ENCODE measurements around the gene RELB.

Gene RELB

DNA sequence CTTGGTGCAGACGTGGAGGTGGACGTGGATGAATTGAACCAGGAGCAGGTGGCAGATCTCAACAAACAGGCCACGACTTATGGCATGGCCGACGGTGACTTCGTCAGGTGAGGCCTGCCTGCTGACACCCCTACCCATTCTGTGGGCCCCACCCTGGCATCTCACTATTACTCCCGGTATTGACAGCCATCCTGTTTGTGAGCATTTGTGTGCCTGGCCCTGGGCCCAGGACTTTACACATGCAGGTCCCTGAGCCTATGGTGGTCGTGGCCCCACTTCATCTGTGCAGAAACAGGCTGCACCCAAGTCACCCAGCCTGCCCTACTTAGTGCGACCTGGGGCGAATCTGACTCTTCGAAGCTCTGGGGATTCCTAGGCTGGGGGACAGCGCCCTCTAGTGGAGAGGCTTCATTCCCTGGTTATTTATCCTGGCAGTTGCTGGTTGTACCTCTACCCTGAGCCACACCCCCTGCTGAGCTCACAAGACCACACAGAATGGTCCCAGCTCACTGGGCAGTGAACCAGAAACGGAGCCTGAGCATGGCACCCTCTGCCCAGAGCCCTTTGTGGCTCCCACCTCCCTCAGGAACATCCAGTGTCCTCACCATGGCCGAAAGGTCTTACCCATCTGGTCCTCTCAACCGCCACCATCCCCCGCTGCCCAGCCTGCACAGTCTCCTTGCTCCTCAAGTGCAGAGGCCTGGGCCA, 58.1 kb downstream of the RELB start:
- peak; percentile 79 for DNase-seq (ENCODE audit: low spot score)

DNA sequence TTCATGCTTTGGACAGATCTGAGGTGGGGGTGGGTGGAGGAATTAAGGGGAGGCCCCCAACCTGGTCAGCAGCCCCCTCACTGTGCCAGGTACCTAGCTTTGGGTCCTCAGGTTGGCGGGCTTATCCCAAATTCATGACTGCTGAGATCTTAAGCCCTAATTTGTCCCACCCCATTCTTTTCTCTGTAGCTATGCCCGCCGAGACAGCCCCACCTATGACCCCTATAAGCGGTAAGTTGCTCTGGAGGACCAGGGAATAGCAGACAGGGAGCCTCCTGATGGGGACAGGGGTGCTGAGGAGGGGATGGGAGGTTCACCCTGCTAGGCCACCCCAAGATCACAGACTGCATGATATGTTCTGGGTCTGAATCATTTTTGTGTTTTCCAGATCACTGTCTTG, 60.7 kb downstream of the RELB start:
- DNase-seq (ENCODE audit: low spot score), result no peak

DNA sequence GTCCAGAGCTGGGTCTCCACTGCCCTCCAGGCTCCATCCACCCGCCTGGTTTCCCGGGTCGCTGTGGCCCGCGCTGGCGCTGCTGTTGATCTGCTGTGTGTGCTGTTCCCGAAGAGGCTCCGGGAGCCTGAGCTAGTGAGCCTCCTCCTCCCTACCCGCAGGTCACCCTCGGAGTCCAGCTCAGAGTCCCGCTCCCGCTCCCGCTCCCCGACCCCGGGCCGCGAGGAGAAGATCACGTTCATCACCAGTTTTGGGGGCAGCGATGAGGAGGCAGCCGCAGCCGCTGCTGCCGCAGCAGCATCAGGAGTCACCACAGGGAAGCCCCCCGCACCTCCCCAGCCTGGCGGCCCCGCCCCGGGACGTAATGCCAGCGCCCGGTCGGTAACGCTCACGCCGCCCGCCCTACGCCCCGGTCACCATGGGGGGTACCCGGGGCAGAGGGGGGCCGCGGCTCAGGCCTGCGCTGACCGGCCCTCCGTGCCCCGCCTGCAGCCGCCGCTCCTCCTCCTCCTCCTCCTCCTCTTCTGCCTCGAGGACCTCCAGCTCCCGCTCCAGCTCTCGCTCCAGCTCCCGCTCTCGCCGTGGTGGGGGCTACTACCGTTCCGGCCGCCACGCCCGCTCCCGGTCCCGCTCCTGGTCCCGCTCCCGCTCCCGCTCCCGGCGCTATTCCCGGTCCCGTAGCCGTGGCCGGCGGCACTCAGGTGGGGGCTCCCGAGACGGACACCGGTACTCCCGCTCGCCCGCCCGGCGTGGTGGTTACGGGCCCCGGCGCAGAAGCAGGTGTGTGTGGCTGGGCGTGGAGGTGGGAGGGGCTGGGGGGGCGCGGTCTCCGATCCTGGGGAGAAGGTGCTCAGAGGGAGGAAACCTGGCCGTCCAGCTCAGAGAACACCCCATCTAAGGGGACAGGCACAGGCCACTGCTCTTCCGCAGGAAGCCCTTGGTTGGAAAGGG, 62.9 kb downstream of the RELB start:
- no peak for DNase-seq (ENCODE audit: low spot score)

DNA sequence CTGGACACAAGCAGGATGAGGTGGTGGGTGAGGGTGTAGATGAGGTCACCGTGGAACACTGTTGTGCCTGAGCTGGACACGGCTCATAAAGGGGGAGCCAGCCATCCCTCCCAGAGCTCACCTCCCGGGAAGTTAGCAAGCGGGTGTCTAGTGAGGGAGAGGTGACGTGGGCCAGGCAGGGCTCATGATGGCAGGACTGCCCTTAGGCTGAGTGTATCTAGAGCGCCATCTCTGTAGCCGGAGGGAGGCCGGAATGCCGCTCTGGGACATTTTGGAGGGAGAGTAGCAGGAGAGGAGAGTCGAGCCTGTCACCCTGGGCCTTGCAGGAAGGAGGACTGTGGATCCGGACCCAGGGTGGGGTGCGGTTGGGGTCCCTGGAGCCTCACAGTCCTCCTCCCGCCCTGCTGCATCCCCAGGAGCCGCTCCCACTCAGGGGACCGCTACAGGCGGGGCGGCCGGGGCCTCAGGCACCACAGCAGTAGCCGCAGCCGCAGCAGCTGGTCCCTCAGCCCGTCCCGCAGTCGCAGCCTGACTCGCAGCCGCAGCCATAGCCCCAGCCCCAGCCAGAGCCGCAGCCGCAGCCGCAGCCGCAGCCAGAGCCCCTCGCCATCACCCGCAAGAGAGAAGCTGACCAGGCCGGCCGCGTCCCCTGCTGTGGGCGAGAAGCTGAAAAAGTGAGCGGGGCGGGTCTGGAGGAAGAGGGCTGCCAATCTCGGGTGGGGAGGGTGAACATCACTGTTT, 65.8 kb downstream of the RELB start:
- no peak for DNase-seq (ENCODE audit: low spot score)

DNA sequence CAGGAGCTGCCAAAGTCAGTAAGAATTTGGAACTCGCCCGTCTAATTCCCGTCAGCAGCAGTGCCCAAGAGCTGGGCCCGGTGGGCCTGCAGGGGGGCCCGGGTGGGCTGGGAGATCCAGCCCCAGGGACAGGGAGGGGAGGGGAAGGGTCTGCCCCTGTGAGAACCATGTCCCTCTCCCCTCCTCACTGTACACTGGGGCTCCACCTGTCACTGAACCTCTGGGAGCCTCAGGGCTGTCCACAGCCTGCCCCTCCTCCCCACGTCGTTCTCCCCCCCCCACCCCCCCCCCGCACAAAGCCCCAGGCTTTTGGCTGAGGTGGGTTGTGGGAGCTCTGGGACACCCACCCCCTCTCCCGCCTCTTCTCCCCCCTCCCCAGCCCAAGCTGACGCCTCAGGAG, 66.8 kb downstream of the RELB start:
- no peak for DNase-seq (ENCODE audit: low spot score)

DNA sequence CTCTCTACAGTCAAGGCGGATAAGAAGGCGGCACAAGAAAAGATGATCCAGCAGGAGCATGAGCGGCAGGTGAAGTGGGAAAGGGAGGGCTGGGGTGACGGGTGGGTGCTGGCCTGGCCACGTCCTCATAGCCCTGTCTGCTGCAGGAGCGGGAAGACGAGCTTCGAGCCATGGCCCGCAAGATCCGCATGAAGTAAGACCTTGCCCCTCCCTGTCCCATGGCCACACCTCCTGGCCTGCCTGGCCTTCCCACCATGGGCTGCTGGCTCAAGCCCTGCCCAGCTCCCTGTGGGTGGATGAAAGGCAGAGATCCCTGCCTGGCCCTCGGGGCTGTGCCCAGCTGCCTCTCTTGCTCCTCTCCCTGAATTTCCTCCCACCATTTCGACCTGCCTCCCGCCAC, 67.8 kb downstream of the RELB start:
- no peak for DNase-seq (ENCODE audit: low spot score)

DNA sequence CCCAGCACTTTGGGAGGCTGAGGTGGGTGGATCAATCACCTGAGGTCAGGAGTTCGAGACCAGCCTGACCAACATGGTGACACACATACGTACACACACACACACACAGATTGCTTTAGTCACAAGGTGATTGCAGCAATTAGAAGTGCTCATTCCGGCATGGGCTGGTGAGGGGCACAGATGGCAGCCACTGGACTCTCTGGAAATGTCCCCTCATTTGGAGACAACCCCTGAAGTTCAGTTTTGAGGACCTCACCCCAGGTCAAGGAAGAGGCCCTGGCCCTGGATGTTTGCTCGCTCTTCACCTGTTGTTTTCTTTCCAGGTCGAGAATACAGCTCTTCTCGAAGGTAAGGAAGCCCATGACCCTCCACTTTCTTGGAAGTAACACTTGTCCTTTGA, 69.0 kb downstream of the RELB start:
- DNase-seq (ENCODE audit: low spot score), result no peak

DNA sequence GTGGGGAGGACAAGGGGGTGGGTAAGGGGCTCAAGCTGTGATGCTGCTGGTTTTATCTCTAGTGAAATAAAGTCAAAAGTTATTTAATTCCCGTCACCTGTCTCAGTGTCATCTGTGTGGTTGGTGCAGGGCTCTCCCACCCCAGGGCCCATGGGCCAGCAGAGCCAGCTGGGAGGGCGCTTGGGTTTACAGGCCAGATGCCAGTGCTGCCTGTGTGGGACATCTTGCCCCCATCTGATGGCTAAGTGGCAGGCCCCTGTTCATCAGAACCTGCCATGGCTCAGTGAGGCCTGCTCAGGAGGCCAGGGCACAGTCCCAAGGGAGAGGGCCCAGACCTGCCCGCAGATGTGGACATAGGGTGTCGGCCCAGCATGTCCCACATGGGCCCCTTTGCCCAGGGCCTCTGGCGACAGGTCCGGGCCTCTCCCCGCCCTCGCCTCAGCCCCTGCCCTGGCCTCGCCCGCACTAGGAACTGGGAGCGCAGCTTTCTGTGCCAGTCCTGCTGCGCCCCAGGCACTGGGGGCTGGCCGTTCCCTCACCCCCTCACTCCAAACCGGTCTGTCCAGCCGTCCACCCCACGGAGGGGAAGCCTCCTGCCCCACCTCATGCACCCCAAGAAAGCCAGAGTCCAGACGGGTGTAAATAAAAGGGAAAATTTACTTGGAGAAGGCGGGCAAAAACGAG, 69.7 kb downstream of the RELB start:
- no peak for DNase-seq (ENCODE audit: low spot score)

DNA sequence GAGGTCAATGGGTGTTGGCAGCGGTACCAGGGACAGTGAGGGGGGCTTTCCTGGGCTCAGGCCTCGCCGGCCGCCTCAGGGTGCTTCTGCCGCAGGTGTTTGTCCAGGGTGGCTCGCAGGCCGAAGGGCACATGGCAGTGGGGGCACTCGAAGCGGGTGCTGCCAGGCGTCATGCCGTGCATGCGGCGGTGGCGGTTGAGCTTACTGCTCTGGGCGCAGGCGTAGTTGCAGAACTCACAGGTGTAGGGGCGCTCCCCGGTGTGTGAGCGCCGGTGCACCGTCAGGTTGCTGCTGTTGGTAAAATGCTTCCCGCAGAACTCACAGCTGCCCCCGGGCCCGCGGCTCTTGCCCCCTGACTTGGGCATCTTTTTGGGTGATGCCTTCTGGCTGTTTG, 70.3 kb downstream of the RELB start:
- DNase-seq (ENCODE audit: low spot score), result no peak

DNA sequence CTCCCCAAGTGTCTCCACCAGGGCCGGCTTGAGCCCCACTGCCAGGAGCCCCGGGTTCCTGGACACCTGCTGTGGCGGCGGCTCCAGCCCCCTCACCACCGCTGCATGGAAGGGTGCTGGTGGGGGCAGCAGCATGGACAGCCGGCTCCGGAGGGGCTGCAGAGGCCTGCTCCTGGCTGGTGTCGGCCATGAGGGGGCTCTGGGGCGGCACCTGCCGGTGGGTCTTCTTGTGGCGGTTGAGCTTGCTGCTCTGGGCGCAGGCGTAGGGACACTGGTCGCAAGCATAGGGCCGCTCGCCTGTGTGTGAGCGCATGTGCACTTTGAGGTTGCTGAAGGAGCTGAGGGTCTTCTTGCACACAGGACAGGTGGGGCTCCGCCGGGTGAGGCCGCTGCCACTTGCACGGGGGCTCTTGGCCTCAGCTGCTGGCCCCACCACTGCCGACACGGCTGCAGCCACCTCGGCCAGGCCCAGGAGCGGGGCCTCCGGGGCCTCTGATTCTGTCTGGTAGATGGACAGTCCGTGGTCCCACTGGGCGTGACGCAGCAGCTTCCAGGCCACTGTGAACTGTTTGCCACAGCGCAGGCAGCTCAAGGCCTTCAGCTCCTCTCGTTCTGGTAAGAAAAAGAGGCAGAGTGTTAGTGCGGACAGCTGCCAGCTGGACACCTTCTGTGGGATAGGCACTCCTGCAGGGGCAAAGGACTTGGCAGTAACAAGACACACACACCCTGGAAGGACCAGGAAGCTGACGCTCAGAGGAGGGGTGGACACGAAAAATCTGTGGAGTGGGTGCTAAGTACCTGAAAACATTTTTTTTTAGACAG, 70.9 kb downstream of the RELB start:
- DNase-seq (ENCODE audit: low spot score), result no peak

DNA sequence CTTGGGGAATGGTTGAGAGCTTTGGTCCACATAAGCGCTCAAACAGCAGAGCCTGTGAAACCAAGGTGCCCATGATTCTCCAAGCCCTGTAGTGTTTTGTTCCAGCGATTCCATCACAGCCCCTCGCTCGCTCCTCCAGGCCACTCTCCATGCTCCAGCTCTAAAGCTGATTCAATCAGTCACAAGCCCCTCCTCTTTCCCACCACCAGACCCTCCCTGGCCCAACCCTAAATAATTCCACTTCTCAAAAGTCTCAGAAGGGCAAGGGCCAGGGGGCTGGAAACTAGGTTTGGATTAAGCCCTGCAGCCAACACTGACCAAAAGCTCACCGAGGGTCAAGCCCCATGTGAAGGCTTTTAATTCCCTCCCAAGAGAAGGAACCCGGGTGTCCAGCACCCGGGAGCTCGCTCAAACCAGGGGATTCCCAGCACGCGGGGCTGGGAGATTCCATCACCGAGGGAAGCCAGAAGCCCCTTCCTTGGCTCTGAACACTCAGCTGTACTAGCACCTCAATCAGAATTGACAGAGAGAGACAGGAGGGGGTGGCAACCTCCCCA, 73.6 kb downstream of the RELB start:
- no peak for DNase-seq (ENCODE audit: low spot score)

DNA sequence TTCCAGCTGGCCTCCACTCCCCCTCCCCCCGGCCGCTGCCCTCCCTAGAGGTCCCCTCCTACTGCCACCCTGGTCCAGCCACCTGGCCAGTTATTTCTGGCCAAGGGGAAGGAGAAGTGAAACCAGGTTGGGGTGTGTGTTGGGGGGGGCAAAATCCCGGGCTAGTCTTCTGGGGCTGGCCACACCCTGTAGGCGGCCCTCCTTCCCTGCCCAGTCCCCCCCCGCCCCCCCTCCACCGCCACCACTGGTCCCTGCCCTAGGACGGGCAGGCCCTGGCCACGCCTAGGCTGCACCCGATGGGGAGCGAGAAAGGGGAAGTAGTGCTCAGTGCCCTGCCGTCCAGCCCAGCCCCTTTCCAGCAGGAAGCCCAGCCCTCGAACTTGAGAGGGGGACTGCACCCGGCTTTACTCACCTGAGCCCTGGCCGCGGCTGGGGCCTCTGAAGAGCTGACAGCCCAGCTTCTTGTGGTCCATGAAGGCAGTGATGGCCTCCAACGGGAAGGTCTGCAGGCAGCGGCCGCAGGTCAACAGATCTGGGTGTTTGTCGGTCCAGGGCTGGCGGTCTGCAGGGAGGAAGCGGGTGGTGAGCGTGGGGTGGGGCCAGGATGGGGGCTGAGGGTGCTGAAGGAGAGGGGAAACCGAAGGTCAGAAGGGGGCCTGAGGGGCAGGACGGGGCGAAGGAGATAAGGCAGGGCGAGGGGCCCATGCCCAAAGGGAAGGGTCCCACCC, 74.2 kb downstream of the RELB start:
- peak; percentile 82 for DNase-seq (ENCODE audit: low spot score)

DNA sequence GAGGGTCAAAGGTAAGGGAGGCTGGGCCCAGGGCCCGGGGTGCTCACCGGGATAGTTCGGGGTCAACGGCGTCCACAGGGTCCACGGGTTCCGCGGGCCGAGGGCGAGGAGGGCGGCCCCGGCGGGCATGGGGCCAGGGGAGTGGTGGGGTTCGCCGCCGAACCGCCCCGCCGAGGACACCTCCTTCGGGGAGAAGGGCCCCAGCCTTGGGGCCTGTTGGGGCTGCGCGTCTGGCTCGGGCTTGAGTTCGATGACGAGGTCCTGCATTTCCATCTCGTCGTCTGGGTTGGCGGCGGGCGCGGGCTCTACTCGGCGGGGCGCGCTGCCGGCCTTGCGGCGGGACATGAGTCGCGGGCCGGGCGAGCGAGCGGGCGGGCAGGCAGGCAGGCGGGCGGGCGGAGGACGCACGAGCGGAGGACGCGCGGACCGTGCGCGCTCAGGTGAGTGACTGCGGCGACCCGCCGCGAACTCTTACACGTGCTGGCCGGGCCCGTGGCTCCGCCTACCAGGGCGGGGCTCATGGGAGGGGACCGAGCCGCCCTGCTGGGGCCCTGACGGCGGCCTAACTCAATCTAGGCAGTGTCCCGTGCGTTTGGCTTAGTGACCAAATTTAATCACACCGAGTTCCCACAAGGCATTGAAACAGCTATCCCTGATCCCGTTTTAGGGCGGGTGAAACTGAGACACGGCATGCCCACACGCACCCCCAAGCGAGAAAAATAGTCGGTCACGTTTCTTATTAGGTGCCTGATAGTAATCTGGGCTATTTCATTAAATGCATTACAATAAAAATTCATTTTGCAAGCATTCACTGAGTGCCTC, 75.0 kb downstream of the RELB start, which contains the start of gene ZNF296:
TSS of gene ZNF296 (minus strand) at position 450 of the 822 bp plus-strand sequence. CDS start at position 345, 105 bp downstream.
- DNase-seq (ENCODE audit: low spot score), result peak; percentile 87

DNA sequence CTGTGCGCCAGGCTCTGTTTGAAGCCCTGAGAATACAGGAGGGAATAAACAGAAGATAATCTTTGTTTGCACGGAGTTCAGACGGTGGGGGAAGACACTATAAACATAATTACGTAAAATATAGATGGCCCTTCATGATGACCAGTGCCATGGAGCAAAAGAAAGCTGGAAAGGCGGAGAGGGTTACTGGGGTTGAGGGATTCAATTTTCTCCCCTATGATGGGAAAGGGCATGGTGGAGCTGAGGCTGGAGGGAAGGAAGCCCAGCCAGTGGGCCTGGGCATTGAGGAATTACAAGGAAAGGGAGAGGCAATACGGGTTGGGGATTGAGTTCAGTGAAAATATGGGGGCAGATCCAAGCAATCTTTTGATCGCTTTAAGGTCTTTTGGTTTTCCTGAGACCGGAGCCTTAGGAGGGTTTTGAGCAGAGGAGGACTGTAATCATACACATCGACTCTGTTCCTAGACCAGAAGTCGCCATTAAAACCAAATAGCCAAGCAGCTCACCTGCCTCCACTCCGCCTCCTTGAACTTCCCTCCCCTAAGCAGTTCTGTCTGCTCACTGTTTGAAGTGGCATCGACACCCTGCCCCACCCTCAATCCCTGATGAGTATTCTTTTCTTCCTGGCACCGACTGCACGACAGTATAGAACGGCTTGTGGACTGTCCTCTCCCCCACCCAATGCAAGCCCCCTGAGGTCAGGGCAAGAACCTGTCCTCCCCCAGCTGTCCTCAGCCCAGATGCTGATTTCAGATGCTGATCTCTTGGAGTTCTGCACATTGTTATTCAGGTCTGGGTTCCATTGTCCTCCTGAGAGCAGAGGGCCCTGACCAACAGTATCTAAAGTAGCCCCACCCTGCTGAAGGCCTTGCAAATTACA, 75.8 kb downstream of the RELB start:
- DNase-seq (ENCODE audit: low spot score), result no peak

DNA sequence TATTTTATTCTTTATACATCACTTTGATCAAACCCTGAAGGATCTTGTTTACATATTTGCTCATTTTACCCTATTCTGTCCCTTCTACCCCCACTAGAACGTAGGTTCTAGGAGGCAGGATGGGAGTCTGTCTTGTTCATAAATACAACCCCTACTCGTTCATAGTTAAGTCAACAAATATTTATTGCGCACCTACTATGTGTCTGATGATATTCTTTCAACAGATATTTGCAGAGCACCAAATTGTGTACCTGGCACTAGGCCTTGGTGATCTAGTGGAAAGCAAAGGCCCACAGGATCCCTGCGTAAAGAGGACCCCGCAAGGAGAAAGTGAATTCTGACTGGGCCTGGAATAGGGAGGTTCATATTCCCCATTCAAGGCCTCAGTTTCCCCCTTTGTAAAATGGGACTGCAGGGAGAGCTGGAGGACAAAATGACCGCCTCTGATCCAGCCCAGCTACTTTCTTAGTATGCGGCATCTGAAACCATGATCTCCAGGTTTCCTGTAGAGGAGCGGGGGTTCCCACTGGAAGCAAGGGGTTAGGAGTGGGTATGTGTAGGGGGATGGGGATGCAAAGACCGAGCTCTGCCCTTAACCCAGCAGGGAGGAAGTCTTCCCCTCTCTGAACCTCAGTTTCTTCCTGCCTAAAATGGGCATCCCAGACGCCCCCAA, 77.3 kb downstream of the RELB start:
- no peak for DNase-seq (ENCODE audit: low spot score)

DNA sequence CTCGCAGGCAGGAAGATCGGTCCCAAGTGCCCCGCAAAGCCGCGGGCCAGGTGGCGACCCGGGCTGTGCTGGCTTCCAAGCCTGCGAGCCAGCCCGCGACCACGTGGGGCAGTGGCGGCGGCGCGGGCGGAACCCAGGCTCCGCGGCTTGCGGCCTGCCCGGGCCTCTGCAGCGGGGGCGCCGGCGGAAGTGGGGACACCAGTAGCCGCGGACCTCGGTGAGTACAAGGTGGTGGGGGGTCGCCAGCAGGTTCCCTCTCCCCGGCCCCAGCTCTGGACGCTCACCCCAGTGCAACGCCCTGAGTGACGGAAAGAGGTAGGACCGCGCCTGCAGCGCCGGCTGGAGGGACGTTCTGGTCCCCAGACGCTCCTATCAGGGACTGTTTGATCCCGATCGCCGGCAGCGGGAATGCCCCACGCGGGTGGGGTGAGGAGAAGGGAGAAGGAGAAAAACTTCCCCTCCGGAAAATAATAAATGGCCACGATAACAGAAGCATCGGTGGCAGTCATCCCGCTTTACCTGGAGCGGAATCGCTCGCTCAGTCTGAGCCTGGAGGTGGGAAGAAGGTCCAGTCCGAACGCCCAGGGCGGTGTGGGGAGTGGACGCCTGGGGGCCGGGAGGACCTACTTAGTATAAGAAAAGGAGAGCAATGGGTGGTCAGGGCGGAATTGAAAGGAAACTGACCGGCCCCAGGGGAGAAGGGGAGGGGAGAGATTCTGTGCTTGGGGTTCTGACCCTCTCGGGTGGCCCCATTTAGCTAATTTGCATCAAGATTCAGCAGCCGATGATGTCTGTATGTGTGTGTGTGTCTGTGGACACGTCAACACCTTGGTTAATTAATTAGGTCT, 78.0 kb downstream of the RELB start, which contains the start of gene GEMIN7:
TSS of gene GEMIN7 (plus strand) at position 198 of the 848 bp plus-strand sequence. CDS start 10,855 bp downstream, outside the sequence.
- peak; percentile 86 for DNase-seq (ENCODE audit: low spot score)

Measured in RKO (cell line).